Adrenal gland (tissue), 5 donors: Measurements from ENCODE around the gene TP73.

Experiments
- CTCF ChIP-seq, 6 experiments: fragments of 450-650 bp in 4 of 6; fragments of 200-600 bp in 2 of 6; sonication (generic) in 1 of 6; IDR thresholded peaks; 1 replicate in 5 of 6; 2 replicates in 1 of 6; pipeline versions ENCODE4 v1.5.1 to v1.8.0; 2016 to 2021; ENCODE audit warnings: antibody characterized with exemption in 6 of 6, mild to moderate bottlenecking in 2 of 6, moderate library complexity in 1 of 6
- POLR2A ChIP-seq, 2 donors: fragments of 450-650 bp; IDR thresholded peaks; one replicate each; pipeline ENCODE4 v1.6.1; 2017; ENCODE audit warnings: antibody characterized with exemption in 2 of 2, mild to moderate bottlenecking in 2 of 2, moderate library complexity in 1 of 2
- donor health status: DM: no; HTN: no; CAD: no.

GRCh38 chr1:3640121-3640837 lies 12.0 kb upstream of the TP73 start:
- TF ChIP-seq POLR2A (IDR thresholded peaks at IDR 0.05) = no peak
- no peak for TF ChIP-seq CTCF (IDR thresholded peaks at IDR 0.05)
